ENCODE results near the gene BDKRB2. TPM values are rescaled to one million over a fixed set of nuclear protein-coding genes. Genes with fewer than 3 reads are reported as not detected.

The BDKRB2 gene
- polyA plus RNA-seq, 1 experiment: 182 TPM

GRCh38 chr14:96176811-96177211, 27.8 kb upstream of the BDKRB2 start:
- POLR2A ChIA-PET: interaction anchor here (0.6 to 2.8 kb wide), 11 partner anchors 8 to 96 kb away, joined by 3 to 17 read pairs (median 4); partner anchors contain the start of gene BDKRB2
- CTCF ChIA-PET: interaction anchor here (0.6 to 1.2 kb wide), 3 partner anchors 9 to 78 kb away, joined by 3 to 4 read pairs (median 3); no protein-coding TSS in a partner anchor
- TF ChIP-seq, protein P1, sequence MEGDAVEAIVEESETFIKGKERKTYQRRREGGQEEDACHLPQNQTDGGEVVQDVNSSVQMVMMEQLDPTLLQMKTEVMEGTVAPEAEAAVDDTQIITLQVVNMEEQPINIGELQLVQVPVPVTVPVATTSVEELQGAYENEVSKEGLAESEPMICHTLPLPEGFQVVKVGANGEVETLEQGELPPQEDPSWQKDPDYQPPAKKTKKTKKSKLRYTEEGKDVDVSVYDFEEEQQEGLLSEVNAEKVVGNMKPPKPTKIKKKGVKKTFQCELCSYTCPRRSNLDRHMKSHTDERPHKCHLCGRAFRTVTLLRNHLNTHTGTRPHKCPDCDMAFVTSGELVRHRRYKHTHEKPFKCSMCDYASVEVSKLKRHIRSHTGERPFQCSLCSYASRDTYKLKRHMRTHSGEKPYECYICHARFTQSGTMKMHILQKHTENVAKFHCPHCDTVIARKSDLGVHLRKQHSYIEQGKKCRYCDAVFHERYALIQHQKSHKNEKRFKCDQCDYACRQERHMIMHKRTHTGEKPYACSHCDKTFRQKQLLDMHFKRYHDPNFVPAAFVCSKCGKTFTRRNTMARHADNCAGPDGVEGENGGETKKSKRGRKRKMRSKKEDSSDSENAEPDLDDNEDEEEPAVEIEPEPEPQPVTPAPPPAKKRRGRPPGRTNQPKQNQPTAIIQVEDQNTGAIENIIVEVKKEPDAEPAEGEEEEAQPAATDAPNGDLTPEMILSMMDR (IDR thresholded peaks at IDR 0.05; ENCODE audit: low read depth, low read length): no peak
- Histone ChIP-seq H3K27me3 (ENCODE audit: control insufficient read depth, insufficient read depth, low read length) (no peaks in the 10 kb centered on the region), H3K27ac (ENCODE audit: low read depth, low read length) (peak overlapping the region; percentile 72), H3K9me3 (ENCODE audit: control insufficient read depth, insufficient read depth, low read length) (peaks cover 7% of the 10 kb centered on the region), H3K4me3 (ENCODE audit: low read depth, low read length) (no peak overlapping the region)
- DNase-seq (ENCODE audit: low read depth, low spot score): peak; percentile 89

DNA sequence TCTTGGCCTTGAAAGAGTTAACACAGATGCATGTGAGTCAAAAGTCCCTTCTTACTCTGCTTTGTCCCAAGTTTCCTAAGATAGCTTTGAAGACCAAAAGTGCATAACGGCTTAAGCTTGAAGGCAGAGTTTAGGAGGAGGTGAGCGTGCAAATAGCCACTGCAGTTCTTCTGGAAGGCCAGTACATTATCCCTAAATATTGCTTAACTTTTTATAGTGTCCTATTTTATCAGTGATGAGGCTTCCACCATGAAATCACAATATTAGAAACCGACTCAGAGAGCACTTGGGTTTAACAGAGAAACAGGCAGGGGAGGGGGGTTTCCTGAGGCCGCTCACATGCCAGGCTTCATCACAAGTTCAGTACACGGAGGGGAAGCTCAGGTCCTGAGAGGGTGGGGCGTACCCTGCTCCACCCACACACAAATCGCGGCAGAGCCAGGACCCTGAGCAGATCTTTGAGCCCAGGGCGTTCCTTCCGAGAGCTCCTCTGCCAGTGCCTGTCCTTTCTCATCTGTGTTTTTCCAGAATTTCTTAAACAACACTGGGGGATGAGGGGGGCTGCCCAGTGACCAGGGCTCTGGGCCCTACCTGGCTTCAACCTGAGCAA, 26.8 kb upstream of the BDKRB2 start:
- TF ChIP-seq, protein P1 (IDR thresholded peaks at IDR 0.05; ENCODE audit: low read depth, low read length): no peak
- Histone ChIP-seq H3K27me3 (ENCODE audit: control insufficient read depth, insufficient read depth, low read length) (no peaks in the 10 kb centered on the region), H3K27ac (ENCODE audit: low read depth, low read length) (peak overlapping the region; percentile 72), H3K4me3 (ENCODE audit: low read depth, low read length) (no peak overlapping the region), H3K9me3 (ENCODE audit: control insufficient read depth, insufficient read depth, low read length) (peaks cover 7% of the 10 kb centered on the region)
- POLR2A ChIA-PET: interaction anchor here (0.5 to 2.8 kb wide), 7 partner anchors 9 to 138 kb away, joined by 3 to 17 read pairs (median 4); no protein-coding TSS in a partner anchor
- DNase-seq (ENCODE audit: low read depth, low spot score): no peak
- CTCF ChIA-PET: interaction anchor here (0.6 to 1.4 kb wide), 3 partner anchors 18 to 79 kb away, joined by 3 to 4 read pairs (median 3); no protein-coding TSS in a partner anchor

DNA sequence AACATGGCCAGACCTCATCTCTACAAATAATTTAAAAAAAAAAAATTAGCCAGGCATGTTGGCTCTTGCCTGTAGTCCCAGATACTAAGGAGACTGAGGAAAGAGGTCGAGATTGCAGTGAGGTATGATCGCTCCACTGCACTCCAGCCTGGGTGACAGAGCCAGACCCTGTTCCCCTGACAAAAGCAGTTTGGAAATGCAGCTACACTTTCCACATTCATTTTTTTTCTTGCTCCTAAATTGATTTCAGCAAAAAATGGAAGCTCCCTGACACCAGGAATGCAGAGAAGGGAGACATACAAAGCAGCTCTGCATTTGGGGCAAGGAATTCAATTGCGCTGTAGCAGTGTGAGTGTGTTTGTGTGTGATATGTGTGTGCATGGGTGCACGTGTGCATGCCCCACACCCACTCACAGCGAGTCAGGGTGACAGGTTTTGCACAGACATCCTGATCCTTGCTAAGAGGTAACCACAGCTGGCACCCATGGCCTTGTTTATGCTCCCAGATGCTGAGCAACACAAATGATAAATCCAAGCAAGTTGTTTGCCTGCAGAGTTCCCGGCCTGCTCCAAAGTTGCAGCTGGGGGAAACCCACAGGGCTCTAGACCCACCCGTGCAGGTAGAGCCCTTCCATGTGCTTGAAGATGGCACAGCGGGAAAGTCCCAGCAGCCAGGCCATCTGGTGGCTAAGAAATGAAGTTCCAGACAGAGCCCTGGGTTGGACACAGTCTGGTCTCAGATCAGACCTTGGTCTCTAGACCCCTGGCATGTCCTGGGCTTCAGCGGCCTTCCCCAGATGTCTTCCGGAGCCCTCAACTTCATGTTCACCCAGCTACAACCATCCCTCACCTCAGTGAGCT, 25.9 kb upstream of the BDKRB2 start:
- ChIA-PET CTCF (interaction anchor here (0.6 to 1.4 kb wide), 2 partner anchors 19 to 78 kb away, joined by 3 read pairs; no protein-coding TSS in a partner anchor), POLR2A (interaction anchor here (0.5 to 2.8 kb wide), 2 partner anchors 11 to 42 kb away, joined by 3 to 17 read pairs; no protein-coding TSS in a partner anchor)
- Histone ChIP-seq H3K27ac (ENCODE audit: low read depth, low read length) (no peak overlapping the region), H3K4me3 (ENCODE audit: low read depth, low read length) (no peak overlapping the region), H3K9me3 (ENCODE audit: control insufficient read depth, insufficient read depth, low read length) (peaks cover 6% of the 10 kb centered on the region), H3K27me3 (ENCODE audit: control insufficient read depth, insufficient read depth, low read length) (no peaks in the 10 kb centered on the region)
- DNase-seq (ENCODE audit: low read depth, low spot score): no peak
- TF ChIP-seq, protein P1 (IDR thresholded peaks at IDR 0.05; ENCODE audit: low read depth, low read length): peak; percentile 27; the same call in 1 of the 2 replicates

DNA sequence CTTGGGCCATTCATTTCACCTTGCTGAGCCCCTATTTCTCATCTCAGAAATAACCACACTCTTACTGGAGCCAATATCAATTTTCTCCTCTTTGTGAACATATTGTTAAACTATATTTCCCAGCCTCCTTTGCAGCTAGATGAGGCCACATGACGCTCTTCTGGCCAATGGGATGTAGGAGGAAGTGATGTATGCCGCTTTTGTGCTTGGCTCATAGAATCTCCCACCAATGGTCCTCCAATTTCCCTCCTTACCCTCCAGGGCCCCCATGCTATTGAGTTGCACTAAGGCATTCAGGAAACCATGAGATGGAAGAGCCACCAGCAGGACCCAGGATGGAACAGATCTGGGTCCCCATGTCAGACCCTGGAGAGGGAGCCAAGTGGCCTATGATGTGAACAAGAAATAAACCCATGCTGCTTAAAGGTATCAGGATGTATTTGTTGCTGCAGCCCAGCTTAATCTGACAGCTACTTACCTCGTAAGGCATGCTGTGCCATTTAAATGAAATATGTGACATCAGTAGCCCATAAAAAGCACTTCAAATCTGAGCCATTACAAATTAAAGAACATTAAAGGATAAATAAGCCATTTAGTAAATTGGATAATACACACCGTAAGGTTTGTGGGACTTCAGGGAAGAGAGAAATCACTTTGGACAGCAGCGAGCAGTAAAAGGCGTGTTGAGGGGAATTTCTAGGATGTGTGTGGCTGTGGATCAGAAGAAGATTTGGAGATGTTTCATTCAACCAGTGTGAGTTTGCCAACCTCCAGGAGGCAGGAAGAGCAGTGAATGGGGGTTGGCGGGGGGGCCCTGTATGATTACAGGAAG, 24.4 kb upstream of the BDKRB2 start:
- POLR2A ChIA-PET: no interaction called here
- no peak for DNase-seq (ENCODE audit: low read depth, low spot score)
- Histone ChIP-seq H3K27ac (ENCODE audit: low read depth, low read length) (no peak overlapping the region), H3K4me3 (ENCODE audit: low read depth, low read length) (no peak overlapping the region), H3K9me3 (ENCODE audit: control insufficient read depth, insufficient read depth, low read length) (no peaks in the 10 kb centered on the region; the same call in 1 of the 2 replicates), H3K27me3 (ENCODE audit: control insufficient read depth, insufficient read depth, low read length) (no peaks in the 10 kb centered on the region)
- TF ChIP-seq, protein P1 (IDR thresholded peaks at IDR 0.05; ENCODE audit: low read depth, low read length): no peak
- CTCF ChIA-PET: no interaction called here

Measured in AG04450 (cell line).